H9 (cell line): ENCODE data around the gene URB1. TPM values are rescaled to one million over a fixed set of nuclear protein-coding genes. Genes with fewer than 3 reads are reported as not detected.

Experiments
- DNase-seq: peaks from one replicate; pipeline ENCODE4 v3.0.0-alpha.2; 2017
- H2AFZ ChIP-seq: one replicate; pipeline ENCODE4 v1.6.1; 2013; ENCODE audit warnings: mild to moderate bottlenecking, low read length, control low read depth, moderate library complexity
- H2AK5ac ChIP-seq: 2 replicates; pipeline ENCODE4 v1.6.1; 2013; ENCODE audit warnings: low read length, control low read depth, mixed read lengths; ENCODE audit not compliant: insufficient read length
- H2BK120ac ChIP-seq: one replicate; pipeline ENCODE4 v1.6.1; 2013; ENCODE audit warnings: low read depth, mild to moderate bottlenecking, low read length, control low read depth, inconsistent platforms; ENCODE audit not compliant: poor library complexity, severe bottlenecking
- H2BK12ac ChIP-seq: 2 replicates; pipeline ENCODE4 v1.6.1; 2013; ENCODE audit warnings: low read length, control low read depth, mixed read lengths, low read depth; ENCODE audit not compliant: insufficient read length
- H2BK15ac ChIP-seq: 2 replicates; pipeline ENCODE4 v1.6.1; 2013; ENCODE audit warnings: low read depth, low read length, control low read depth
- H2BK20ac ChIP-seq: one replicate; pipeline ENCODE4 v1.6.1; 2013; ENCODE audit warnings: low read depth, mild to moderate bottlenecking, low read length, control low read depth, inconsistent platforms; ENCODE audit not compliant: poor library complexity, severe bottlenecking
- H2BK5ac ChIP-seq: 2 replicates; pipeline ENCODE4 v1.6.1; 2013; ENCODE audit warnings: low read length, control low read depth, mixed read lengths; ENCODE audit not compliant: insufficient read length
- H3K14ac ChIP-seq: 2 replicates; pipeline ENCODE4 v1.6.1; 2013; ENCODE audit warnings: low read length, control low read depth; ENCODE audit not compliant: insufficient read depth
- H3K18ac ChIP-seq: 2 replicates; pipeline ENCODE4 v1.6.1; 2013; ENCODE audit warnings: low read depth, mild to moderate bottlenecking, mixed read lengths, low read length, control low read depth; ENCODE audit not compliant: insufficient read length
- H3K23ac ChIP-seq: 2 replicates; pipeline ENCODE4 v1.6.1; 2013; ENCODE audit warnings: low read length, control low read depth, mixed read lengths, low read depth; ENCODE audit not compliant: insufficient read length
- H3K23me2 ChIP-seq: 2 replicates; pipeline ENCODE4 v1.6.1; 2013; ENCODE audit warnings: low read depth, mild to moderate bottlenecking, mixed read lengths, low read length, control low read depth; ENCODE audit not compliant: insufficient read length, poor library complexity, severe bottlenecking
- H3K27ac ChIP-seq: 2 replicates; pipeline ENCODE4 v1.5.1; 2013; ENCODE audit warnings: low read length, control low read depth, mixed read lengths, low read depth; ENCODE audit not compliant: insufficient read length
- H3K27me3 ChIP-seq: 2 replicates; pipeline ENCODE4 v1.6.1; 2013; ENCODE audit warnings: low read length, control low read depth, inconsistent platforms; ENCODE audit not compliant: insufficient read depth
- H3K4ac ChIP-seq: 2 replicates; pipeline ENCODE4 v1.6.1; 2013; ENCODE audit warnings: low read depth, mild to moderate bottlenecking, control low read depth, inconsistent platforms, low read length, moderate library complexity
- H3K4me1 ChIP-seq: 2 replicates; pipeline ENCODE4 v1.6.1; 2013; ENCODE audit warnings: low read length, control low read depth, inconsistent platforms; ENCODE audit not compliant: insufficient read depth
- H3K4me2 ChIP-seq: 2 replicates; pipeline ENCODE4 v1.6.1; 2013; ENCODE audit warnings: low read length, control low read depth, mixed read lengths; ENCODE audit not compliant: insufficient read length, insufficient read depth
- H3K56ac ChIP-seq: 2 replicates; pipeline ENCODE4 v1.6.1; 2013; ENCODE audit warnings: low read depth, mild to moderate bottlenecking, mixed read lengths, low read length, control low read depth; ENCODE audit not compliant: insufficient read length
- H3K79me1 ChIP-seq: 2 replicates; pipeline ENCODE4 v1.6.1; 2013; ENCODE audit warnings: low read depth, mild to moderate bottlenecking, moderate library complexity, low read length, control low read depth, inconsistent platforms; ENCODE audit not compliant: insufficient read depth, poor library complexity, severe bottlenecking
- H3K79me2 ChIP-seq: 2 replicates; pipeline ENCODE4 v1.6.1; 2013; ENCODE audit warnings: low read length, control low read depth, inconsistent platforms; ENCODE audit not compliant: insufficient read depth
- H3K9ac ChIP-seq: 2 replicates; pipeline ENCODE4 v1.6.1; 2013; ENCODE audit warnings: low read length, control low read depth, mixed read lengths; ENCODE audit not compliant: insufficient read length; ENCODE audit errors: extremely low read depth
- H3K9me3 ChIP-seq: one replicate; pipeline ENCODE4 v1.6.1; 2013; ENCODE audit warnings: low read depth, low read length, inconsistent platforms; ENCODE audit not compliant: control insufficient read depth
- H3T11ph ChIP-seq: one replicate; pipeline ENCODE4 v1.6.1; 2013; ENCODE audit warnings: mild to moderate bottlenecking, low read length, control low read depth, inconsistent platforms
- H4K20me1 ChIP-seq: one replicate; pipeline ENCODE4 v1.6.1; 2013; ENCODE audit not compliant: control insufficient read depth, insufficient read length, insufficient read depth
- H4K5ac ChIP-seq: 2 replicates; pipeline ENCODE4 v1.6.1; 2013; ENCODE audit warnings: low read depth, mild to moderate bottlenecking, mixed read lengths, low read length, control low read depth; ENCODE audit not compliant: insufficient read length
- H4K8ac ChIP-seq: replicated peaks from 2 replicates; pipeline ENCODE4 v1.6.1; 2013; ENCODE audit warnings: low read length, control low read depth, mixed read lengths, low read depth; ENCODE audit not compliant: insufficient read length
- H4K91ac ChIP-seq: 2 replicates; pipeline ENCODE4 v1.6.1; 2013; ENCODE audit warnings: low read depth, mild to moderate bottlenecking, moderate library complexity, mixed read lengths, low read length, control low read depth; ENCODE audit not compliant: insufficient read length
- H3K27ac Mint-ChIP-seq, 3 experiments: 2 replicates in 2 of 3; 3 replicates in 1 of 3; pipeline ENCODE4 v1.8.0; 2020 to 2021; ENCODE audit warnings: mixed read lengths in 3 of 3, mild to moderate bottlenecking in 1 of 3, moderate library complexity in 1 of 3
- H3K27me3 Mint-ChIP-seq: 2 replicates; pipeline ENCODE4 v1.8.0; 2021; ENCODE audit warnings: low read depth, mild to moderate bottlenecking, moderate library complexity, mixed read lengths
- H3K36me3 Mint-ChIP-seq, 3 experiments: 2 replicates in 2 of 3; 3 replicates in 1 of 3; pipeline ENCODE4 v1.8.0; 2020 to 2021; ENCODE audit warnings: low read depth in 3 of 3, mixed read lengths in 3 of 3; ENCODE audit not compliant: insufficient read depth in 1 of 3
- H3K4me1 Mint-ChIP-seq, 2 experiments: 2 replicates each; pipeline ENCODE4 v1.8.0; 2020; ENCODE audit warnings: mixed read lengths in 2 of 2
- H3K4me3 Mint-ChIP-seq, 2 experiments: 2 replicates in 1 of 2; 3 replicates in 1 of 2; pipeline ENCODE4 v1.8.0; 2020 to 2021; ENCODE audit warnings: mild to moderate bottlenecking in 2 of 2, mixed read lengths in 2 of 2, moderate library complexity in 1 of 2
- H3K9me3 Mint-ChIP-seq, 2 experiments: 2 replicates in 1 of 2; 3 replicates in 1 of 2; pipeline ENCODE4 v1.8.0; 2020; ENCODE audit warnings: mild to moderate bottlenecking in 2 of 2, mixed read lengths in 2 of 2, moderate library complexity in 1 of 2
- WGBS: extraction: QIAGEN DNeasy Blood & Tissue Kit; methylation state at CpG from one replicate; pipeline ENCODE4 v1.1.7; 2013; ENCODE audit warnings: missing lambda C conversion rate, low lambda C conversion rate, mixed read lengths; ENCODE audit not compliant: insufficient read length; ENCODE audit errors: extremely low coverage; 5-methylcytosine and 5-hydroxymethylcytosine counted together
- total RNA-seq: library from RNA; stranded (reverse); gene quantifications from 2 replicates; pipeline ENCODE4 v1.2.1, GENCODE V29; 2021
- TF ChIP-seq, protein P1 (sequence below): fragments of 200-600 bp; sonication (generic); conservative IDR thresholded peaks from 3 replicates; pipeline ENCODE4 v1.8.0; 2021; ENCODE audit warnings: antibody characterized with exemption, mild to moderate bottlenecking

The URB1 gene
- total RNA-seq, 1 experiment from 2014 or later = 23.5 TPM

DNA sequence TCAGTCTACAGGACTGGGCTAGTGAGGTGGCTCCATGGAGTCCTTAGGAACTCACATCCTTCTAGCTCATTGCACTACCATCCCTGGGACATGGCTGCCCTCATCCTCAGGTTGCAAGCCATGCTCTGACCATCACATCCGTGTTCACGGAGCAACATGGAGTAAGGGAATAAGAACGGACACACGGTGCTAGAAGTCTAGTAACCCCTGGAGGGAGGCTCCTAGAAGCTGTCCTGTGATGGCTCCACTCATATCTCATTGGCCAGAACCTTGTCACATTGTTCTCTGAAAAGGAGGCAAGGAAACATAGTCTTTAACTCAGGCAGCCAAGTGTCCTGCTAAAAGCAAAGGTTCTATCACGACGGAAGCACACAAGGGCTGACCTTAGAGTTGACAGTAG, 90.3 kb downstream of the URB1 start:
- peaks cover 3 to 12% (median 5%) of the 10 kb centered on the region in 3 experiments; a peak in 5 of 7 replicates for H3K36me3 Mint-ChIP-seq
- no peaks in the 10 kb centered on the region for H3K9me3 Mint-ChIP-seq
- Histone ChIP-seq H3K4me2 (no peak overlapping the region), H4K5ac (no peak overlapping the region), H4K91ac (no peak overlapping the region), H3K27me3 (no peaks in the 10 kb centered on the region), H3K27ac (no peak overlapping the region), H2BK20ac (no peak overlapping the region), H3K14ac (no peak overlapping the region), H4K20me1 (no peaks in the 10 kb centered on the region), H3K4me1 (no peaks in the 10 kb centered on the region), H3K9me3 (no peaks in the 10 kb centered on the region), H3T11ph (no peak overlapping the region), H3K79me2 (no peaks in the 10 kb centered on the region), H4K8ac (no peak overlapping the region), H3K4ac (no peak overlapping the region), H3K18ac (no peak overlapping the region), H2BK12ac (no peak overlapping the region), H2BK15ac (no peak overlapping the region), H3K23me2 (no peaks in the 10 kb centered on the region), H3K56ac (no peak overlapping the region), H3K9ac (no peak overlapping the region), H3K23ac (no peak overlapping the region), H2BK120ac (no peak overlapping the region), H2AFZ (no peak overlapping the region), H2AK5ac (no peak overlapping the region), H3K79me1 (no peaks in the 10 kb centered on the region), H2BK5ac (no peak overlapping the region)
- H3K27me3 Mint-ChIP-seq = no peaks in the 10 kb centered on the region
- no peak for DNase-seq
- no CpG with 5 or more reads among the region's 6 CpGs for whole genome bisulfite sequencing
- H3K4me1 Mint-ChIP-seq = peaks cover 11 to 14% of the 10 kb centered on the region in 2 experiments
- H3K27ac Mint-ChIP-seq = no peak overlapping the region
- H3K4me3 Mint-ChIP-seq = no peak overlapping the region
- TF ChIP-seq, protein P1, sequence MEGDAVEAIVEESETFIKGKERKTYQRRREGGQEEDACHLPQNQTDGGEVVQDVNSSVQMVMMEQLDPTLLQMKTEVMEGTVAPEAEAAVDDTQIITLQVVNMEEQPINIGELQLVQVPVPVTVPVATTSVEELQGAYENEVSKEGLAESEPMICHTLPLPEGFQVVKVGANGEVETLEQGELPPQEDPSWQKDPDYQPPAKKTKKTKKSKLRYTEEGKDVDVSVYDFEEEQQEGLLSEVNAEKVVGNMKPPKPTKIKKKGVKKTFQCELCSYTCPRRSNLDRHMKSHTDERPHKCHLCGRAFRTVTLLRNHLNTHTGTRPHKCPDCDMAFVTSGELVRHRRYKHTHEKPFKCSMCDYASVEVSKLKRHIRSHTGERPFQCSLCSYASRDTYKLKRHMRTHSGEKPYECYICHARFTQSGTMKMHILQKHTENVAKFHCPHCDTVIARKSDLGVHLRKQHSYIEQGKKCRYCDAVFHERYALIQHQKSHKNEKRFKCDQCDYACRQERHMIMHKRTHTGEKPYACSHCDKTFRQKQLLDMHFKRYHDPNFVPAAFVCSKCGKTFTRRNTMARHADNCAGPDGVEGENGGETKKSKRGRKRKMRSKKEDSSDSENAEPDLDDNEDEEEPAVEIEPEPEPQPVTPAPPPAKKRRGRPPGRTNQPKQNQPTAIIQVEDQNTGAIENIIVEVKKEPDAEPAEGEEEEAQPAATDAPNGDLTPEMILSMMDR = no peak
